ENCODE results near the gene CLTA. TPM values are rescaled to one million over a fixed set of nuclear protein-coding genes. Genes with fewer than 3 reads are reported as not detected.
A peak's percentile ranks its signal among the peaks of the same experiment; 100 is the strongest.

CLTA gene
- total and polyA plus RNA-seq, 2 donors (not counting 3 experiments of a cell fraction or from before 2014, with no cell fraction given), result 229 to 317 TPM

- TF ChIP-seq EZH2 (IDR thresholded peaks at IDR 0.05; ENCODE audit: borderline replicate concordance, low read depth, low read length, severe bottlenecking) (no peak), JUN (IDR thresholded peaks at IDR 0.05; ENCODE audit: borderline replicate concordance, insufficient read depth, insufficient read length, low read depth) (no peak), GATA2 (IDR thresholded peaks at IDR 0.05; ENCODE audit: insufficient read depth, insufficient read length, low read depth, low read length) (no peak), MAX (IDR thresholded peaks at IDR 0.05; ENCODE audit: insufficient read depth, insufficient read length) (no peak), CTCF (IDR thresholded peaks at IDR 0.05; ENCODE audit: extremely low read depth in 1 of 2, insufficient read depth in 1 of 2, low read depth in 1 of 2, low read length in 2 of 2) (no peak), FOS (IDR thresholded peaks at IDR 0.05; ENCODE audit: borderline replicate concordance, insufficient read depth, low read length) (no peak), MYC (IDR thresholded peaks at IDR 0.05; ENCODE audit: low read depth, low read length) (no peak), POLR2AphosphoS5 (IDR thresholded peaks at IDR 0.05; ENCODE audit: insufficient read depth, low read depth, low read length) (no peak), POLR2A (IDR thresholded peaks at IDR 0.05; ENCODE audit: low read depth, low read length) (no peak)
- CTCF ChIA-PET, result interaction anchor here (0.9 to 3.0 kb wide), 4 partner anchors 18 to 70 kb away, joined by 3 to 16 read pairs (median 4); no protein-coding TSS in a partner anchor
- peak overlapping the region in 2 of 3 experiments; percentile 66 to 84 for H3K4me3 ChIP-seq (replicated peaks in 1 of 3; ENCODE audit: insufficient read depth in 1 of 3, low read depth in 1 of 3, low read length in 3 of 3)
These were observed 68.3 kb downstream of the CLTA start for GRCh38 chr9:36258996-36259533.

More at GRCh38 chr9:36258996-36259533, 68.3 kb downstream of the CLTA start:
- POLR2A ChIA-PET, result interaction anchor here (0.9 to 1.2 kb wide), 2 partner anchors 10 to 48 kb away, joined by 3 read pairs; no protein-coding TSS in a partner anchor
- peaks cover 4% of the 10 kb centered on the region for H3K4me1 ChIP-seq (ENCODE audit: control insufficient read depth, extremely low read depth, insufficient read depth, low read length)
- H3K9me1 ChIP-seq (replicated peaks; ENCODE audit: control insufficient read depth, extremely low read depth, insufficient read depth, low read length), result no peaks in the 10 kb centered on the region
- H4K20me1 ChIP-seq (replicated peaks; ENCODE audit: control insufficient read depth, extremely low read depth, insufficient read depth, low read length), result no peaks in the 10 kb centered on the region
- FAIRE-seq (no peak), DNase-seq (ENCODE audit: low read depth, low spot score) (no peak)
- peak overlapping the region; percentile 52 for H3K9ac ChIP-seq (replicated peaks; ENCODE audit: extremely low read depth, insufficient read depth, low read length)
- dilution Hi-C loops (cut with MboI; ENCODE audit: extremely low pct_ligation_motif_present, low sequenced_read_pairs), result no loop called here
- intact Hi-C loops (cut with micrococcal nuclease), result loop anchor here (5.0 to 10.0 kb wide), 2 partner anchors 143 to 296 kb away; partner anchors contain the start of gene RNF38
- no peaks in the 10 kb centered on the region for H3K9me3 ChIP-seq (replicated peaks; ENCODE audit: control insufficient read depth, insufficient read depth, low read length)
- H3K4me2 ChIP-seq (ENCODE audit: insufficient read depth, low read length), result peak overlapping the region; percentile 81
- no peaks in the 10 kb centered on the region for H3K27me3 ChIP-seq (ENCODE audit: control insufficient read depth in 2 of 2, insufficient read depth in 2 of 2, low read length in 2 of 2)
- H3K27ac ChIP-seq (ENCODE audit: insufficient read depth, low read depth, low read length), result peak overlapping the region; percentile 1
- peaks cover 17% of the 10 kb centered on the region for H3K79me2 ChIP-seq (ENCODE audit: control insufficient read depth, insufficient read depth, low read length)
- no TSS peak for BruUV-seq (replicated peaks)
- peak overlapping the region; percentile 63 for H2AFZ ChIP-seq (ENCODE audit: low read depth, low read length)
- no peaks in the 10 kb centered on the region for H3K36me3 ChIP-seq (ENCODE audit: control insufficient read depth in 2 of 2, extremely low read depth in 1 of 2, insufficient read depth in 2 of 2, low read length in 2 of 2)

Other genes starting within 250 kb of the CLTA start
- gene OR2S2, start 232.8 kb upstream of the CLTA start, total RNA-seq, result not detected in 2 replicates
- gene OR2S2, start 232.8 kb upstream of the CLTA start, polyA plus RNA-seq, result not detected in 2 replicates
- 14.1 and 14.5 TPM in 2 replicates for gene RECK, start 154.0 kb upstream of the CLTA start, total RNA-seq
- gene RECK, start 154.0 kb upstream of the CLTA start, polyA plus RNA-seq, result 12.0 and 12.4 TPM in 2 replicates
- gene GLIPR2, start 54.2 kb upstream of the CLTA start, total RNA-seq, result 20.0 and 22.0 TPM in 2 replicates
- gene GLIPR2, start 54.2 kb upstream of the CLTA start, polyA plus RNA-seq, result 42.4 and 42.5 TPM in 2 replicates
- gene CCIN, start 21.5 kb upstream of the CLTA start, total RNA-seq, result 0.22 and 0.44 TPM in 2 replicates
- gene CCIN, start 21.5 kb upstream of the CLTA start, polyA plus RNA-seq, result 1.1 and 1.2 TPM in 2 replicates
- 11.4 and 12.3 TPM in 2 replicates for gene GNE, start 67.5 kb downstream of the CLTA start, total RNA-seq
- gene GNE, start 67.5 kb downstream of the CLTA start, polyA plus RNA-seq, result 6.6 and 8.5 TPM in 2 replicates
- 36.7 and 47.2 TPM in 2 replicates for gene RNF38, start 209.3 kb downstream of the CLTA start, total RNA-seq
- 36.7 and 37.4 TPM in 2 replicates for gene RNF38, start 209.3 kb downstream of the CLTA start, polyA plus RNA-seq

All from endothelial cell of umbilical vein (primary cell).